ENCODE measurements around the gene CDCA5.

DNA sequence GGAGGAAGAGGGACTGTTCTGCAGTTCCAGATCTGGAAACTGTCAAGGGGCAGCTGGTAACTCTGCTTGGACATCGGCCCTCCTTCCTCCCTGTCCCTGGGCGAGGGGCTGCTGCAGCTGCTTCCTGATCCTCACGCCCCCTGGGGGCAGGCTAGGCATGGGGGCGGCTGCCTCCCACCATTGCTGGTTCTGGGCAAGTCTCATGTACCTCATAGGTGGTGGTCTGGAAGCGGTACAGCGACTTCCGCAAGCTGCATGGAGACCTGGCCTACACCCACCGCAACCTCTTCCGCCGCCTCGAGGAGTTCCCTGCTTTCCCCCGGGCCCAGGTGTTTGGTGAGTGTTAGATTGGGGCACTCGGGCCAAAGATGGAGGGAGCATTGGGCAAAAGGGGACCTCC, 51.6 kb downstream of the CDCA5 start:
- TF ChIP-seq, protein P1, sequence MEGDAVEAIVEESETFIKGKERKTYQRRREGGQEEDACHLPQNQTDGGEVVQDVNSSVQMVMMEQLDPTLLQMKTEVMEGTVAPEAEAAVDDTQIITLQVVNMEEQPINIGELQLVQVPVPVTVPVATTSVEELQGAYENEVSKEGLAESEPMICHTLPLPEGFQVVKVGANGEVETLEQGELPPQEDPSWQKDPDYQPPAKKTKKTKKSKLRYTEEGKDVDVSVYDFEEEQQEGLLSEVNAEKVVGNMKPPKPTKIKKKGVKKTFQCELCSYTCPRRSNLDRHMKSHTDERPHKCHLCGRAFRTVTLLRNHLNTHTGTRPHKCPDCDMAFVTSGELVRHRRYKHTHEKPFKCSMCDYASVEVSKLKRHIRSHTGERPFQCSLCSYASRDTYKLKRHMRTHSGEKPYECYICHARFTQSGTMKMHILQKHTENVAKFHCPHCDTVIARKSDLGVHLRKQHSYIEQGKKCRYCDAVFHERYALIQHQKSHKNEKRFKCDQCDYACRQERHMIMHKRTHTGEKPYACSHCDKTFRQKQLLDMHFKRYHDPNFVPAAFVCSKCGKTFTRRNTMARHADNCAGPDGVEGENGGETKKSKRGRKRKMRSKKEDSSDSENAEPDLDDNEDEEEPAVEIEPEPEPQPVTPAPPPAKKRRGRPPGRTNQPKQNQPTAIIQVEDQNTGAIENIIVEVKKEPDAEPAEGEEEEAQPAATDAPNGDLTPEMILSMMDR (IDR thresholded peaks at IDR 0.05; ENCODE audit: low read length), result no peak
- no peak for TF ChIP-seq EZH2 (IDR thresholded peaks at IDR 0.05; ENCODE audit: borderline replicate concordance, low read length)

Measured in OCI-LY1 (cell line).